ENCODE measurements around the gene ANGPTL8.

ANGPTL8 gene

GRCh38 chr19:11236324-11237301, 2.8 kb upstream of the ANGPTL8 start:
- DNase-seq (ENCODE audit: low read depth): no peak

GRCh38 chr19:11237321-11237720, 2.1 kb upstream of the ANGPTL8 start:
- DNase-seq (ENCODE audit: low read depth): no peak

GRCh38 chr19:11238041-11238440, 1.4 kb upstream of the ANGPTL8 start:
- DNase-seq (ENCODE audit: low read depth): no peak

GRCh38 chr19:11238781-11239376, 540 bp upstream of the ANGPTL8 start:
- no peak for DNase-seq (ENCODE audit: low read depth)

- DNase-seq (ENCODE audit: low read depth): no peak
These were observed 607 bp downstream of the ANGPTL8 start for GRCh38 chr19:11240008-11240444.

GRCh38 chr19:11242025-11242424, 2.6 kb downstream of the ANGPTL8 start:
- no peak for DNase-seq (ENCODE audit: low read depth)

- peak; percentile 88 for DNase-seq (ENCODE audit: low read depth)
These were observed 3.7 kb downstream of the ANGPTL8 start for GRCh38 chr19:11242864-11243797.

- no peak for DNase-seq (ENCODE audit: low read depth)
These were observed 4.4 kb downstream of the ANGPTL8 start for GRCh38 chr19:11243798-11244169.

GRCh38 chr19:11244846-11245589, 5.6 kb downstream of the ANGPTL8 start:
- no peak for DNase-seq (ENCODE audit: low read depth)

GRCh38 chr19:11246941-11247340, 7.5 kb downstream of the ANGPTL8 start:
- no peak for DNase-seq (ENCODE audit: low read depth)

GRCh38 chr19:11247391-11247790, 8.0 kb downstream of the ANGPTL8 start:
- DNase-seq (ENCODE audit: low read depth): no peak

GRCh38 chr19:11247934-11248333, 8.5 kb downstream of the ANGPTL8 start:
- no peak for DNase-seq (ENCODE audit: low read depth)

GRCh38 chr19:11248852-11249251, 9.4 kb downstream of the ANGPTL8 start:
- DNase-seq (ENCODE audit: low read depth): no peak

GRCh38 chr19:11251217-11251616, 11.8 kb downstream of the ANGPTL8 start:
- DNase-seq (ENCODE audit: low read depth): no peak

- DNase-seq (ENCODE audit: low read depth): no peak
These were observed 12.4 kb downstream of the ANGPTL8 start for GRCh38 chr19:11251650-11252314.

GRCh38 chr19:11252665-11253355, 13.4 kb downstream of the ANGPTL8 start:
- no peak for DNase-seq (ENCODE audit: low read depth)

GRCh38 chr19:11254666-11255065, 15.2 kb downstream of the ANGPTL8 start:
- DNase-seq (ENCODE audit: low read depth): no peak

- DNase-seq (ENCODE audit: low read depth): no peak
These were observed 16.8 kb downstream of the ANGPTL8 start for GRCh38 chr19:11256189-11256588.

GRCh38 chr19:11257846-11258380, 18.5 kb downstream of the ANGPTL8 start:
- no peak for DNase-seq (ENCODE audit: low read depth)

GRCh38 chr19:11260996-11261395, 21.6 kb downstream of the ANGPTL8 start:
- DNase-seq (ENCODE audit: low read depth): no peak

Measured in activated T-cell treated with anti-CD3 and anti-CD28 coated beads for 48 hours (primary cell).